CMK (cell line): ENCODE data around the gene DDX19B.
A peak's percentile ranks its signal among the peaks of the same experiment; 100 is the strongest.
"Not testable (repeated sequence)": the region's sequence is repeated elsewhere in the genome, so short reads cannot be mapped to it uniquely, and the experiment has no call there.

Experiments used
- DNase-seq: peaks from one replicate; pipeline ENCODE4 v3.0.0-alpha.2; 2010; ENCODE audit warnings: low read depth

The DDX19B gene

DNA sequence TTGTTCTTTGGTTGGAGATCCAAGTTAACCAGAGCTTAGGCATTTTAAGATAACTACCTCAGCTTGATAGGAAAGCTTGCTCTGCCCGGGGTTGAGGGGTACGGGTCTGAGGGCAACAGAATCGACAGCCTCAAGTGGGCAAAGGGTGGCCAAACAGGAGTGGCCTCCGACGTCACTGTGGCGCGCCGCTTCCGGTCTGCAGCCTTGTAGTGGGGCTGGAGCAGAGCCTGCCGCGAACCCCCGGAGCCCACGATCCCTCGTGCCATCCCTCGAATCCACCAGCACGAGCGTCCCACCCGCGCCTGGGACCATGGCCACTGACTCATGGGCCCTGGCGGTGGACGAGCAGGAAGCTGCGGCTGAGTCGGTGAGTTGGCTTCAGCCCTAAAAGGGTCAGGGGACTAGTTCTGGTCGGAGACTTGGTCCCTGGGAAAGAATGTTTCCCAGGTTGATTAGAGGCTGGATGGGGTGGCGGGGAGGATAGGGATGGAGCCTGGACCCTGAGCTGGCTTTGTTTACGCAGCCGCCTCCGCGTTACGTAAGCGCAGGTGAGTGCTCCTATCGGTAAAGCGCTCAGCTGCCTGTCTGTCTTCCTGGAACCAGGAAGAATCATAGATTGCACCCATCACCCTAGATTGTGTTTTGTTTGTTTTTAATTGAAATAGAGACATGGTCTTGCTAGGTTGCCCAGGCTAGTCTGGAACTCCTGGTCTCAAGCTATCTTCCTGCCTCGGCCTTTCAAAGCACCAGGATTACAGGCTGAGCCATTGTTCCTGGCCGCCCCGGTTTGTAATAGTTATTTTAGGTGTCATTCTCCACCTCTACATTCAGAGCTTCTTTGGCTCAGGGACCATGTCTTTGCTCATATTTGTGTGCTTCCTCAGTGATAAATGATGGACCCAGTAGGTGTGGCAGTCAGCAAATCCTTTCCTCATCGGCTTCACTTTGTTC, at the start of gene DDX19B:
Gene DDX19B (plus strand): TSS at position 199 of the 951 bp plus-strand sequence. CDS start 112 bp downstream, at position 311.
- DNase-seq, result peak; percentile 68

DNA sequence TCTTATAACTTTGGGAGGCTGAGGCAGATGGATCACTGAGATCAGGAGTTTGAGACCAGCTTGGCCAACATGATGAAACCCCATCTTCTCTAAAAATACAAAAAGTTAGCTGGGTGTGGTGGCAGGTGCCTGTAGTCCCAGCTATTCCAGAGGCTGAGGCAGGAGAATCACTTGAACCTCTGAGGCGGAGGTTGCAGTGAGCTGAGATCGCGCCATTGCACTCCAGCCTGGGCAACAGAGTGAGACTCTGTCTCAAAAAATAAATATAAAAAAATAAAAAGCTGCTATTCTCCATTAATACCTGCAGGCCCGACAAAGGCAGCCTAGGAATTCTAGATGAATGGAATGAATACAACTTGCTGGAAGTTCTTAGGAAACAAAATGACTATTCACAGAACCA, 49.3 kb upstream of the DDX19B start:
- not testable (repeated sequence) for DNase-seq

DNA sequence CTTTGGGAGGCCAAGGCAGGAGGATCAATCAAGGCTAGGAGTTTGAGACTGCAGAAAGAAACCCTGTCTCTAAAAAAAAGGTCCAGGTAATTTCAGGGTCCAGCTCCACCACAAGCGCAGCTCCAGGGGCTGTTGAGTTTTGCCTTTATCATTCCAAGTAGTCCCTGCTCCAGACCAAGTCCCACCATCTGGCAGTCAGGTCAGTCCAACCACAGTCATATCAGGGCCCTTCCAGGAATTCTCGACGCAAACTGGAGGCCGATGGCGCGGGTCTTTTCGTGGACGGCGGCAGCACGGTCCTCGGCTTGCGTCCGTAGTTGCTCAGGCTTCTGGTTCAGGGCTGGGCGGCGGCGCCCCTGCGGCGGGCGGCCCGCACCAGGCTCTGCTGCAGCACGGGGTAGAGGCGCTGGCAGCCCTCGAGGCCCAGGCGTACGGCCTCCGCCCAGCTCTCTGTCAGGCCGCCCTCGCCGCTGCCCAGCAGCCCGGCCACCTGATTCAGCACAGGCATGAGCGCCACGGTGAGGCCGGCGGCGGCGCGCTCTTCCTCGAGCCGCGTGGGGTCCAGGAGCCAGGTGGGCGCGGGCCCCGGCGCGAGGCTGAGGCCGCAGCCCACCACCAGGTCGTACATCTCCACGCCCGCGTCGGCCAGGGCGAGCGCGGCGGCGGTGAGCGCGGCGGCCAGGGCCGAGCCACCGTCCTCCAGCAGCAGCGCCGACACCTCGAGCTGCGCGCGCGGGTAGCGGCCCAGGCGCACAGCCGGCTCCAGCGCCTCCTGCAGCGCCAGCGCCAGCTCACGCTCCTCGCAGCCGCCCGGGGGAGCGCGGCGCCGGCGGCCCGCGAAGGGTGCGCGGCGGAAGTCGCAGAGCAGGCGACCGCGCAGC, 48.0 kb upstream of the DDX19B start:
- DNase-seq, result no peak

DNA sequence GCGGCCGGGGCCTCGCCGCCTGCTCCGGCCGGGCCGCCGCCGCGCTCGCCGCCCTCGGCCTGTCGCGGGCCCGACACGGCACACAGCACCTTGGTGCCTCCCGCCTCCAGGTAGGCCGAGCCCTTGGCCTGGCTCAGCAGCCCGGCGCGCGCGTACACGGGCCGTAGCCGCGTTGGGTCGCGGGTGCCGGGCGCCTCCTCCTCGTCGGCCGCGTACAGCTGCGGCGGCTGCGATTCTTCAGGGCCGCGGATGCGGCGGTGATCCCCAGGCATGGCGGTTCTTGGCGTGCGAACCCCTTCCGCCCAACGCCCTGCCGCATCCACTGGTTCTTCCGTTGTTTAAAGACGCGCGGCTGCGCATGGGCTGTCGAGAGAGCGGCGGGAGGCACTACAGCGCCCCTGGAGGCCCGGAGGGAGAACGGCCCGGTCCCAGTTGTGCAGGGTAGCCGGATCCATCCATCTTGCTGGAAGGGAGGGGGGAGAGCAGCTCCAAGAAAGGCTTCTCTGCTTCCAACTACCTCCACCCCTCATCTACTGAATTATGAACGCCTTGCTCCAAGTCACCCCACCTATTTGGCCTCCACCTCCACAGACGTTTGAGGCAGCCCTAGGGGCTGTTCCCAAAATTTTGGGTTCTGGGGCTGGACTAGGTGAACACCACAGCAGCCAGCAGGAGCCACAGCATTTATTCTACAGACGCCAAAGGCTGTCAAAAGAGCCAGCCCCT, 47.2 kb upstream of the DDX19B start, which contains the start of gene EXOSC6:
Gene EXOSC6 (minus strand): TSS at position 312 of the 726 bp plus-strand sequence. CDS start 40 bp downstream, at position 272.
- DNase-seq, result peak; percentile 86

DNA sequence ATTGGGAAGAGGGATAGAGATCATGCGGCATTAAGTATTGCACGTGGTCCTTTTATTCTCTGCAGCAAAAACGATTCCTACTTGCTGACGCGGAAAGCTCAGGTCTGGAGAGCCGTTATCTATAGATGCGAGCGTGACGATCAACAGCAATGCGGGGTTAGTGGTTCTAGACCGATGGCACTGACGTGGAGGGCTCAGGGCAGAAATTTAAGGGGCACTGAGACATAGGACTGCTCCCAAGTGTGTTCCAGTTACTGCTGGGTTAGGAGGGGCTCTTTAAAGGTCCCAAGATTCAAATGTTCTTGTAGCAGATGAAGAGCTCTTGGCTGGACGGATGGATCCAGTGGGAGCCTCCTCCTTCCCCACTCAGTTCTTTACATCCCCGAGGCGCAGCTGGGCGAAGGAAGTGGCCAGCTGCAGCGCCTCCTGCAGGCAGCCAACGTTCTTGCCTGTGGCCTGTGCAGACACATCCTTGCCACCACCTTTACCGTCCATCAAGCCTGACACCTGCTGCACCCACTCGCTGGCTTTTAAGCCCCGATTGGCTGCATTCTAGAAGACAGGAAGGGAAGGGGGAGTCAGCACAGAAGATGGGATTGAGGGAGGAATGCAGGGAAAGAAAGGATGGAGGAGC, 46.5 kb upstream of the DDX19B start:
- DNase-seq, result no peak

DNA sequence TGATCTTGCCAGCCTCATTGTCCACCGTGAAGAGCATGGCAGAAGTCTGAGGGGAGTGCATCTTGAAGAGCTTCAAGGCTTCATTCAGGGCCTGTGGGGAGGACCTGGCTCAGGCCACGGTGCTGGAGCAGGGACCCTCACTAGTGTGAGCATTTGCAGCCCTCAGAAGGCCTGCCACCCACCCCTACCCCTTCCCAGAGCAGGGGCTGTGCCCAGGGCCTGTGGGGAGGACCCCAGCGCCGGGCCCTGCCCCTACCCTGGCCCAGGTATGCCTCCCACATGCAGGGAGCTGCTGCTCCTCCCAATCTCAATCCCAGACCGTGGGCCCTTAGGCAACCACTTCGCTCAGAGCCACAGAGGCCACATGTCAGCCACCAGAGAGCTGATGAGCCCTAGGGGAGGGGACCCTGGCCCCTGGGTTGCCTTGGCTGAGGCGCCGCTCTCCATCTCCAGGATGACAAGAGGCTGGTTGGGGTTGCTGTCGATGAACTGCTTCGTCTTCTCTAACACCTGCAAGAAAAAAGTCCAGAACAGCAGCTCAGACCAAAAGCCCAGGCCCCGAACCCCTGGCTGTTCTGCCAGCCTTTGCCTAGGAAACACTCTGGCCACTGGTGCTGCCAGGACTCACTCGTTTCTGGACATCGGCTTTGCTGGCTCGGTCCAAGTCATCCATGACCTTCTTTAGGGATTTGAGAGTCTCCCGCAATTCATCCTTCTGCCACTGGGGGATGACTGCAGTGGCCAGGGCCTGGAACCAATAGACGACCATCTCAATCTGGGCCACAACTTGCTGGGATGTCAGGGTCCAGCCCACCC, 45.5 kb upstream of the DDX19B start:
- no peak for DNase-seq

DNA sequence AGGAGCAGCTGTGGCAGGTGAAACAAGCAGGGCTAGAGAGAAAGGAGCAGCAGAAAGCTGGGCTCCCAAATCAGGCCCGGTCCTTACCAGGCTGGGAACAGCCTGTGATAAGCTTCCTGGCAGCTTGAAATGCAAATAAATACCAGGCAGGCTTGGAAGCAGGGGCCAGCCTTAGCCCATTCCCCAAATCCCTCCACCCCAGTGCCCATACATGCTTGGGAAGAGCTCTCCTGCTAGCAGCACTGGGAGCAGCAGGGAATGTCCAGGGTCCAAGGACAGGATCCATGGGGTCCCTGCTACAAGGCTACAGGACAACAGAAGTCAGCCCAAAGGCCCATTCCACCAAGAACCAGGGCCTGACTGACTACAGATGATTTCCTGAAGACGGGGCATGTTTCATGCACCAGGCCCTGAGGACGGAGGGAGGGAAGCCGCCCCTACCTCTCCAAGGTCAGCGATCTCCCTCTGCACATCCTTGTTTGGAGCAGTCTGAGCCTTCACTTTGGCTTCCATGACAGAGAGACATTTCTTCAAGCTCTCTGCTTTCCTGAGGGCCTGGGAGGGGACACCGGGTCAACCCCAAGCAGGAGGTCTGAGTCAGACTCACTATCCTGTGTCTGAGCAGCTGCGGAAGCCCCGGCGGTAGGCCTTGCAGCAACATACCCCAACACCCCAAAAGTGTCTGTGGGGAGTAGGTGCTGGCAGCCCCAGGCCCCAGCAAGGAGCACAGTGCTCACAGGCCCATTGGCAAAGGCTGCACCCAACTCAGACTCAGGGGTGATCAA, 44.6 kb upstream of the DDX19B start:
- no peak for DNase-seq

DNA sequence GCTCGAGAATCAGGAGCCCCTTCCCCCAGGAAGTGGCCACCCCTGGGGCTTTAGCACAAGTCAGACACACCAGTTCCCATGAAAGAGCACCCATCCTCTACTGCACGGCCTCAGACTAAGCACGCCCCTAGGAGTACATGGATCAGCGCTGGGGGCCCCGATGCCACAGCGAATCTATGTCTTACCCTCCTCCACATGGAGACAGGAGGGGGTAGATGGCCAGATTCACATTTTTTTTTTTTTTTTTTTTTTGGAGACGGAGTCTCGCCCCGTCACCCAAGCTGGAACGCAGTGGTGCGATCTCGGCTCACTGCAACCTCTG, 44.1 kb upstream of the DDX19B start:
- DNase-seq, result no peak

DNA sequence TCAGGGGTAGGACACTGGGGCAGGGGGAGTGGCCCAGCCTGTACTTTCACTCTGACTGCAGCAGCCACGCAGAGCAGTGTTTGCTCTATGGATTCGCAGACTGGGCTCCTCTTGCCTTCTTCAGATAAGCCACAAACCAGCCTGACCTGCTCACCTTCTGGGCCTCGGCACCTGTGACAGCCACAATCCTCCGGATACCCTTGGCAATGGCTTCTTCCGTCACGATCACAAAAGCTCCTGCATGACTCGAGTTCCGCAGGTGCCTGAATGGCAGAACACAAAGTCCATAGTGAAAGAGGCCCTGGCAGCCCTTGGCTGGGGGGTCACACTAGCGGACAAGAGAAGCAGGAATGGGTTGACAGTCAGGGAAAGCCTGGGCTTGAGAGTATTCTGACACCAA, 43.4 kb upstream of the DDX19B start:
- DNase-seq, result no peak

DNA sequence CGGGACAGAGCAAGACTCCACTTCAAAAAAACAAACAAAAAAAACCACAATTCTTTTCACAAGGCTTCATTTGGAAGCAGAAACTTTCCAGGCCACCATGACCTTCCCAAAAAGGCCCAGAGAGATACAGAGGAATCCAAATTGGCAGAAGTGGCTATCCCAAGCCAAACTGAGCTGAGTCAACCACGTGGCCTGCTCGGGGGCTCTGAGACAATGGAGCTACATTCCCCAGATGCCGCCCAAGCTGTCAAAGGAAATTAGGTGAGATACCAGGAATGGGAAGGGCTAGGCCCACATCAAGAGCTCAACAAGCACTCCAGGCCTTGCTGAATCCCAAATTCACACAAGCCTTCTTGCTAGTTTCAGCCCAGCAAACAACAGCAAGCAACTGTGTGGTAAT, 41.6 kb upstream of the DDX19B start:
- DNase-seq, result no peak

DNA sequence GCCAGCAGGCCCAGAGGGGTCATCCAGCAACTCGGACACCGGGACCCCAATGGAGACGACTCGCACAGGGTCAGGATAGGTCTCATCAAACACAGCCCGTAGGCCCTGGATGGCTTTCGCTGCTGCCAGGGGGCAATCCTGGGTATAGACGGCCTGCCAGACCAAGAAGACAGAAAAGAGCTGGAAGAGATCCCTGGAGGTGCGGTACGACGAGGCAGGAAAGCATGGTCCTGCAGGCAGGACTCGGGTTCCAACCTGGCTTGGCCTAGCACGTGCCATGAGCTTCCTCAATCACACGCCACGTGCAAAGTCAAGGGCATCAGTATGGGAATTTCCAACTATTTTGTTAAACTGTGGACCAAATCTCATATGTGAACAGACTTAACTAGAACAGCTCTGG, 40.9 kb upstream of the DDX19B start:
- no peak for DNase-seq

DNA sequence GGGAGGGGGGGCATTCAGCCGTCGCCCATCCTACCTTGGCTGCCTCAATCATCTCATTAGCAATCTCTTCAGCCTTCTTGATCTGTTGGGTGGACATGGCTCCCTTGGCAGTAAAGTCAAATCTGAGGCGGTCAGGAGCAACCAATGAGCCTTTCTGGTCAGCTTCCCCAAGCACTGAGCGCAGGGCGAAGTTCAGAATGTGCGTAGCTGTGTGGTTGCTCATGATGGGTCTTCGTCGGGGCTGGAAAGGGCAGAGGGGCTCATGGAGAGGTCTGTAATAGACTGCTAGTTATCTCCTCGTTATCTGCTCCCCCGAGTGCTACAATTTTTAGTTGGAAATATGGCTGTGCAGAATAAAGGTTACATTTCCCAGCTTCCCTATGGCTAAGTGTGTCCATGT, 40.0 kb upstream of the DDX19B start:
- DNase-seq, result no peak

DNA sequence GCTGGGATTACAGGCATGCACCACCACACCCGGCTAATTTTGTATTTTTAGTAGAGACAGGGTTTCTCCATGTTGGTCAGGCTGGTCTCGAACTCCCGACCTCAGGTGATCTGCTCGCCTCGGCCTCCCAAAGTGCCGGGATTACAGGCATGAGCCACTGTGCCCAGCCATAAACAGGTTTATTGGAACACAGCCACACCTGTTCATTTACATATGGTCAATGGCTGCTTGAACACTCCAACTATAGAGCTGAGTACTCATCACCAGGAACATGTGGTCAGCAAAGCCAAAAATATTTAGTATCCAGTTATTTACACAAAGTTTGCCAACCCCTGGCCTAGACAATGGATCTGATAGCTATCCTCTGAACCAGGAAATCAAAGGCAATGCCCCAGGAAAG, 39.1 kb upstream of the DDX19B start:
- DNase-seq, result not testable (repeated sequence)

DNA sequence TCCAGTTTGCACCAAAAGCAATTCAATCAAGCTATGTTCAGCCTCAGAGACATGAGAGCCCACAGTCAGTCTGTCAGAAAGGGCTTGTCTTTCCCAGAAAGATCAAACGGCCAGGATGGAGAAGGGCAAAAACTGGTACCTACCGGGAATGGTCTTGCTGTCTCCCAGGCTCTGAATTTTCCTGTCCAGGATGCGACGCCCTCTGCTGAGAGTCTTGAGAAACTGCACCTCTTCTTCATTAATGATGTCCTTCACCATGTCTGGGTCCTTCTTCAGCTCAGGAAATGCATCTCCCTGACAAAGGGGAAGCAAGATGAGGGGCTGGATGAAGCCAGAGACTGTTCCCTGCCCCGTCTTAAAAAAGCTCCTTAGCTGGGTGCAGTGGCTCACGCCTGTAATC, 31.5 kb upstream of the DDX19B start:
- no peak for DNase-seq

DNA sequence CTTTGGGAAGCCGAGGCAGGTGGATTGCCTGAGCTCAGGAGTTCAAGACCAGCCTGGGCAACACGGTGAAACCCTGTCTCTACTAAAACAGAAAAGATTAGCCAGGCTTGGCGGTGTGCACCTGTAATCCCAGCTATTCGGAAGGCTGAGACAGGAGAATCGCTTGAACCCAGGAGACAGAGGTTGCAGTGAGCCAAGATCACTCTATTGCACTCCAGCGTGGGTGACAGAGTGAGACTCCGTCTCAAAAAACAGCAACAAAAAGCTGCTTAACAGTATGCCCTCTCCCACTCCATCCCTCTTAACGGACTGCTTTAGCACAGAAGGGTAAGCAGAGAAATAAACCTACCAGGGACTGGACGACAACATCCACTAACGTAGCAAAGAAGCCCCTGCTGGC, 31.1 kb upstream of the DDX19B start:
- not testable (repeated sequence) for DNase-seq

DNA sequence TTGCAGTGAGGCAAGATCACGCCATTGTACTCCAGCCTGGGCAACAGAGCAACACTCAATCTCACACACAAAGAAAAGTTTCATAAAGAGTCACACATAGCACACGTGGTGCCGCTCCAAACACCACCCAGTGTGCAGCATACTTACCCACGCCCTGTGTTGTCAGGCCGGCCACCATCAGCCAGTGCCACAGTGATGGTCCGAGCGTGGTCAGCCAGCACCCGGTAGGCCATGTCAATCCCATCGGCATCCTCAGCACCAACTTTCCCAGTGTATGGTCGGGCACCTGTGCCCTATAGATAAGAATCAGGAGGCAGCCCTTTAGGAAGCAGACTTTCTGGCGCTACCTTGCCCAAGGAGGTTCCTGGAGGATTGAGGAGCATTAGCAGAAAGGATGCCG, 29.5 kb upstream of the DDX19B start:
- no peak for DNase-seq

DNA sequence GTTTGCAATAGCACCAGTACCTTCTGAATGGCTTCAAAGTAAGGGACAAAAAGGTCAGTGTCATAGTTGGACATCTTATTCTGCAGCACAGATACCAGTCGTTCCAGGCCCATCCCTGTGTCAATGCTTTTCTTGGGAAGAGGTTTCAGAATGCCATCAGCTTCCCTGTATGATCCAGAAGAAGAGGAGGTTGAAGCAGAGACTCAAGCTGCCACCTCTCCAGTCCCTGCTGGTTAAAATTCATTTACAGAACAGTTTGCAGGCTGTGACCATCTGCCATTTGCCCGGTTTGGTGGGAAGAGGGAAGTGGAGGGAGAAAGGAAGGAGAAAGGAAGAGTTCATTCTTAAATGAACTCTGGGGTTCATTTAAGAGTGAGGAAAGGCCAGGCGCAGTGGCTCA, 28.8 kb upstream of the DDX19B start:
- DNase-seq, result no peak

DNA sequence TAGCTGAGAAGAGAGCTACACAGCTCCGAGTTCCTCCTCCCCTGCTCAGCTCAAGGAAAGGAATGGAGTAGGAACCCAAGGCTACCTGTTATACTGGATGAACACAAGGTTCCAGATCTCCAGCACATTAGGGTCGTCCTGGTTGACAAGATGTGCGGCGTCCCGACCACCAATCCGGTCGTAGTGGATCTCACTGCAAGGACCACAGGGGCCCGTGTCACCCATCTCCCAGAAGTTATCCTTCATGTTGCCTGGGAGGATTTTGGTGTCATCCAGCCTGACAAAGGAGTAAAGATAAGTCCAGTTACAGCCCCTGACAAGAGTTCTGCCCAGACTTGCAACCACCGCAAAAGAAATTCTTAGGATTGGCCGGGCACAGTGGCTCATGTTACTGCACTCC, 27.3 kb upstream of the DDX19B start:
- DNase-seq, result no peak

DNA sequence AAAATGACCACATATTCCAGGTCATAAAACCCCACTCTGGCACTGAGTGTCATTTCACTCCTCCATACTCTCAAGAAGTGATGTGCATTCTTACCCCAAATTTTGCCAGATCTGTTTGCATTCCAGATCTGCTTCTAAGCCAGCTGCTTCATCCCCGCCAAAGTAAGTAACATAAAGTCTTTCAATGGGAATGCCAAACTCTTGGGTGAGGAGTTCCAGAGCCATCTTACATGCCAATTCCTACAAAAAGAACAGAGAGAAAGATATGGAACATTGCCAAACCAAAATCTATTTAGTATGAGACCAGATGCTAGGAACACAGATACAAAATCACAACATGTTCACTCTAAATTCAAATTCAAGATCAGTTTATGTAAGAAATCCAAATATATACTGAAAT, 22.6 kb upstream of the DDX19B start:
- DNase-seq, result no peak
